Kidney (tissue), 14 donors: Measurements from ENCODE around the gene KNL1. TPM values are rescaled to one million over a fixed set of nuclear protein-coding genes. Genes with fewer than 3 reads are reported as not detected.
"Not testable (repeated sequence)": the region's sequence is repeated elsewhere in the genome, so short reads cannot be mapped to it uniquely, and the experiment has no call there.

Experiments
- DNase-seq, 5 donors: peaks; one replicate each; pipeline ENCODE4 v3.0.0-alpha.2; 2013 to 2020
- FAIRE-seq: peaks from 2 replicates; lab custom pipeline; 2012; peaks lifted over from hg19 to GRCh38; lab: Jason Lieb, UNC
- H3K27ac ChIP-seq, 2 donors: one replicate each; pipeline ENCODE4 v1.7.0; 2013; ENCODE audit warnings: low read depth in 2 of 2, low read length in 2 of 2, inconsistent platforms in 1 of 2
- H3K27me3 ChIP-seq: one replicate; pipeline ENCODE4 v1.7.1; 2013; ENCODE audit warnings: low read length, inconsistent platforms; ENCODE audit not compliant: control insufficient read depth, insufficient read depth
- H3K36me3 ChIP-seq, 3 donors: one replicate each; pipeline versions ENCODE4 v1.7.0 to v1.7.1; 2013; ENCODE audit warnings: low read length in 3 of 3, control low read depth in 1 of 3, inconsistent platforms in 1 of 3; ENCODE audit not compliant: insufficient read depth in 3 of 3, control insufficient read depth in 2 of 3
- H3K4me1 ChIP-seq, 3 donors: one replicate each; pipeline versions ENCODE4 v1.7.0 to v1.7.1; 2013; ENCODE audit warnings: low read length in 3 of 3, inconsistent platforms in 1 of 3, low read depth in 1 of 3; ENCODE audit not compliant: control insufficient read depth in 2 of 3, insufficient read depth in 2 of 3
- H3K4me3 ChIP-seq, 3 donors: one replicate each; pipeline versions ENCODE4 v1.7.0 to v1.8.1; 2013; ENCODE audit warnings: low read length in 3 of 3, control low read depth in 1 of 3, inconsistent platforms in 1 of 3
- H3K9ac ChIP-seq, 3 donors: one replicate each; pipeline versions ENCODE4 v1.7.0 to v1.7.1; 2013; ENCODE audit warnings: low read length in 3 of 3, control low read depth in 1 of 3, inconsistent platforms in 1 of 3
- H3K9me3 ChIP-seq, 3 donors: one replicate each; pipeline versions ENCODE4 v1.7.0 to v1.7.1; 2013; ENCODE audit warnings: low read length in 3 of 3, control low read depth in 1 of 3, inconsistent platforms in 1 of 3; ENCODE audit not compliant: control insufficient read depth in 2 of 3, insufficient read depth in 1 of 3
- CTCF ChIP-seq: IDR thresholded peaks from 3 replicates; pipeline ENCODE4 v1.5.1; 2012; ENCODE audit warnings: mild to moderate bottlenecking, moderate library complexity, borderline replicate concordance; ENCODE audit not compliant: insufficient read depth; ENCODE audit errors: extremely low read depth
- intact Hi-C: fragments of 100-400 bp; cut with DNase I; formaldehyde crosslinking; loops from one replicate; pipeline ENCODE4 v1.11.1; 2022
- polyA plus RNA-seq: library from polyadenylated mRNA; stranded (reverse); fragments of 350-450 nt; fragmentation: Illumina TruSeq; extraction: RNeasy Lipid Tissue Mini Kit (QIAGEN cat#74804); gene quantifications from one replicate; pipeline ENCODE4 v1.2.3, GENCODE V29; 2014; ENCODE audit warnings: low read depth, low replicate concordance; ENCODE audit not compliant: insufficient read depth
- total RNA-seq: library from RNA; stranded (reverse); fragmentation: NEBNext Ultra II Directional; extraction: Animal tissue kit (Norgen Biotek cat#: 25700); gene quantifications from one replicate; pipeline ENCODE4 v1.2.1, GENCODE V29; 2021
- donor health status: control.
- donor health status: control.
- donor health status: control.
- donor health status: control.
- donor health status: control.
- donor health status: DM: yes; HTN: yes; CAD: no.
- donor health status: Normal renal cell carcinoma (clear cell type).

KNL1 gene
- total and polyA plus RNA-seq, 2 donors from 2014 or later: 1.1 to 2.5 TPM

- Histone ChIP-seq H3K4me3 (peak within 1 kb of the TSS; percentile 91 to 94 (median 93)), H3K4me1 (peaks cover 4 to 13% (median 12%) of the 10 kb centered on the region in 3 donors), H3K36me3 (peaks cover 0 to 11% (median 10%) of the 10 kb centered on the region in 3 donors), H3K9me3 (no peaks in the 10 kb centered on the region), H3K27me3 (no peaks in the 10 kb centered on the region), H3K9ac (peak within 1 kb of the TSS; percentile 61 to 91 (median 86)), H3K27ac (peak within 1 kb of the TSS in 1 of 2 donors; percentile 73)
- DNase-seq (peak; percentile 96 to 98 (median 97)), FAIRE-seq (no peak)
- intact Hi-C loops: no loop called here
- TF ChIP-seq CTCF: no peak
Measured at GRCh38 chr15:40569129-40569953, 24.7 kb upstream of the KNL1 start, which contains the start of gene RPUSD2. Gene RPUSD2, plus strand, starts transcription at chr15:40569299. Its CDS starts 39 bp downstream, at chr15:40569338.

- Histone ChIP-seq H3K9ac (no peak overlapping the region), H3K27me3 (no peaks in the 10 kb centered on the region), H3K4me1 (peaks cover 2 to 6% (median 6%) of the 10 kb centered on the region in 3 donors), H3K27ac (no peak overlapping the region), H3K36me3 (peaks cover 0 to 17% (median 11%) of the 10 kb centered on the region in 3 donors), H3K9me3 (no peaks in the 10 kb centered on the region), H3K4me3 (no peak overlapping the region)
- no peak for FAIRE-seq
- TF ChIP-seq CTCF: no peak
- intact Hi-C loops: no loop called here
- no peak for DNase-seq
Measured at GRCh38 chr15:40575113-40575512, 18.9 kb upstream of the KNL1 start.

GRCh38 chr15:40576914-40577313 is 17.1 kb upstream of the KNL1 start:
- H3K36me3 ChIP-seq: peaks cover 0 to 17% (median 5%) of the 10 kb centered on the region in 3 donors
- H3K9ac ChIP-seq, H3K4me3 ChIP-seq, H3K9me3 ChIP-seq, H3K4me1 ChIP-seq, H3K27me3 ChIP-seq, H3K27ac ChIP-seq, DNase-seq, intact Hi-C loops, FAIRE-seq: not testable (repeated sequence)

- Histone ChIP-seq H3K4me1 (no peaks in the 10 kb centered on the region), H3K27ac (no peak overlapping the region), H3K27me3 (no peaks in the 10 kb centered on the region), H3K36me3 (peaks cover 0 to 10% (median 2%) of the 10 kb centered on the region in 3 donors), H3K4me3 (no peak overlapping the region), H3K9me3 (no peaks in the 10 kb centered on the region), H3K9ac (no peak overlapping the region)
- DNase-seq (no peak), FAIRE-seq (no peak)
- intact Hi-C loops: no loop called here
- TF ChIP-seq CTCF: no peak
Measured at GRCh38 chr15:40578892-40579291, 15.2 kb upstream of the KNL1 start.

- DNase-seq, H3K36me3 ChIP-seq, H3K4me1 ChIP-seq, H3K27ac ChIP-seq, intact Hi-C loops, FAIRE-seq, H3K9me3 ChIP-seq, H3K9ac ChIP-seq, H3K27me3 ChIP-seq, H3K4me3 ChIP-seq: not testable (repeated sequence)
Measured at GRCh38 chr15:40581796-40582195, 12.3 kb upstream of the KNL1 start.
